Heart right ventricle (tissue), 16 donors: ENCODE results near the gene ZNF674. TPM values are rescaled to one million over a fixed set of nuclear protein-coding genes. Genes with fewer than 3 reads are reported as not detected.
A peak's percentile ranks its signal among the peaks of the same experiment; 100 is the strongest.

Experiments used
- ATAC-seq, 8 donors: fragments of 200-7000 bp; cut with Tn5 transposase; one replicate each; pipeline ENCODE4 v1.9.1; 2020; ENCODE audit warnings: mild to moderate bottlenecking in 8 of 8, moderate library complexity in 8 of 8, moderate number of reproducible peaks in 1 of 8
- DNase-seq, 2 donors: peaks; one replicate each; pipeline ENCODE4 v3.0.0-alpha.2; 2020
- H3K27ac ChIP-seq, 10 donors: fragments of 200-600 bp; sonication (generic) in 2 of 10; one replicate each; pipeline versions ENCODE4 v1.5.0 to v1.8.0; 2020 to 2022; ENCODE audit warnings: mild to moderate bottlenecking in 3 of 10
- H3K27me3 ChIP-seq, 7 donors: fragments of 200-600 bp; one replicate each; pipeline ENCODE4 v1.8.0; 2021 to 2022; ENCODE audit warnings: mild to moderate bottlenecking in 2 of 7
- H3K36me3 ChIP-seq, 9 donors: fragments of 200-600 bp; sonication (generic) in 1 of 9; one replicate each; pipeline versions ENCODE4 v1.5.0 to v1.8.0; 2020 to 2022; ENCODE audit warnings: mild to moderate bottlenecking in 2 of 9
- H3K4me1 ChIP-seq, 9 donors: fragments of 200-600 bp; sonication (generic) in 1 of 9; one replicate each; pipeline versions ENCODE4 v1.5.0 to v1.8.0; 2020 to 2022; ENCODE audit warnings: mild to moderate bottlenecking in 4 of 9
- H3K4me3 ChIP-seq, 10 donors: fragments of 200-600 bp; sonication (generic) in 2 of 10; one replicate each; pipeline versions ENCODE4 v1.5.0 to v1.8.0; 2020 to 2022; ENCODE audit warnings: mild to moderate bottlenecking in 7 of 10, moderate library complexity in 2 of 10
- H3K9me3 ChIP-seq, 11 donors: fragments of 200-600 bp in 10 of 11; sonication (generic) in 2 of 11; one replicate each; pipeline versions ENCODE4 v1.5.0 to v1.8.0; 2013 to 2022; ENCODE audit warnings: mild to moderate bottlenecking in 2 of 11, control low read depth in 1 of 11, moderate library complexity in 1 of 11
- CTCF ChIP-seq, 9 donors: fragments of 200-600 bp; sonication (generic) in 2 of 9; IDR thresholded peaks; one replicate each; pipeline versions ENCODE4 v1.5.0 to v1.8.0; 2021 to 2022; ENCODE audit warnings: antibody characterized with exemption in 9 of 9, mild to moderate bottlenecking in 5 of 9, moderate library complexity in 1 of 9
- WGBS, 2 donors: extraction: QIAGEN DNeasy Blood & Tissue Kit; methylation state at CpG; one replicate each; pipeline ENCODE4 v1.1.7; 2013; ENCODE audit warnings: inconsistent platforms in 1 of 2; 5-methylcytosine and 5-hydroxymethylcytosine counted together
- intact Hi-C, 10 donors: fragments of 100-400 bp; cut with DNase I; formaldehyde crosslinking; loops; one replicate each; pipeline versions ENCODE4 v1.11.1 to v1.14.2; 2022
- long read RNA-seq, 3 donors: library from polyadenylated mRNA; unstranded; transcript quantifications; one replicate each; pipeline ENCODE4 v2.0.0, GENCODE V29; 2020 to 2021
- polyA plus RNA-seq, 2 donors: library from polyadenylated mRNA; stranded (reverse); fragments of 200-250 nt; gene quantifications; one replicate each; pipeline ENCODE4 v1.2.3, GENCODE V29; 2013
- total RNA-seq, 10 donors: library from RNA; stranded (reverse); fragmentation: NEBNext Ultra II Directional in 3 of 10; extraction: Animal tissue kit (Norgen Biotek cat#: 25700) in 3 of 10; gene quantifications; one replicate each; pipeline versions ENCODE4 v1.2.1 to v1.2.4, GENCODE V29; 2021 to 2023
- donor health status: Arrhythmogenic right ventricular cardiomyopathy.
- donor health status: ischemic (EF 13 %, LVEDD 7.1; RV severe dilation, severe dysfunction).
- donor health status: healthy with polysubstance abuse.
- donor health status: DM: no; HTN: yes; CAD: no.
- donor health status: DM: no; HTN: no; CAD: no.
- donor health status: ischemic (EF 25% LVEDD 6.9; RV normal size, moderate dysfunction).
- donor health status: ischemic (EF 25% LVEDD 5.7; RV mildly dilated, moderate dysfunction).
- donor health status: healthy.
- donor health status: DM: yes; HTN: yes; CAD: no.
- donor health status: Ischemic cardiomyopathy.
- donor health status: ischemic (EF 35%, LVEDD 5.7; RV mildly dilated, moderate dysfunction).
- donor health status: nonischemic (EF 11% LVEDD 7.7; RV severe dilation, severe dysfunction).
- donor health status: DM: yes; HTN: yes; CAD: no.
- donor health status: PGD.
- donor health status: ischemic (EF 29% LVEDD 5.4; RV normal size, mild dysfunction).
- donor health status: nonischemic (EF 23%, LVEDD 6.1; RV moderate dilation, normal function).

The ZNF674 gene
- total RNA-seq (1 to 10 TPM; 2.1 to 4.3 (median 2.6) TPM), polyA plus RNA-seq (1 to 10 TPM in 1 of 2 donors, under 1 TPM in 1; 0.91 to 1.9 TPM)
- long read RNA-seq, donor 1, partial matches to known transcripts, result 0 of 2 reads
- long read RNA-seq, donor 1, other reads (novel, unspliced or antisense), result 2 of 2 reads
- long read RNA-seq, donor 2, partial matches to known transcripts, result 0 of 1 reads
- long read RNA-seq, donor 2, other reads (novel, unspliced or antisense), result 0 of 1 reads
- long read RNA-seq, donor 3, partial matches to known transcripts, result 0 of 1 reads
- long read RNA-seq, donor 3, other reads (novel, unspliced or antisense), result 1 of 1 reads

DNA sequence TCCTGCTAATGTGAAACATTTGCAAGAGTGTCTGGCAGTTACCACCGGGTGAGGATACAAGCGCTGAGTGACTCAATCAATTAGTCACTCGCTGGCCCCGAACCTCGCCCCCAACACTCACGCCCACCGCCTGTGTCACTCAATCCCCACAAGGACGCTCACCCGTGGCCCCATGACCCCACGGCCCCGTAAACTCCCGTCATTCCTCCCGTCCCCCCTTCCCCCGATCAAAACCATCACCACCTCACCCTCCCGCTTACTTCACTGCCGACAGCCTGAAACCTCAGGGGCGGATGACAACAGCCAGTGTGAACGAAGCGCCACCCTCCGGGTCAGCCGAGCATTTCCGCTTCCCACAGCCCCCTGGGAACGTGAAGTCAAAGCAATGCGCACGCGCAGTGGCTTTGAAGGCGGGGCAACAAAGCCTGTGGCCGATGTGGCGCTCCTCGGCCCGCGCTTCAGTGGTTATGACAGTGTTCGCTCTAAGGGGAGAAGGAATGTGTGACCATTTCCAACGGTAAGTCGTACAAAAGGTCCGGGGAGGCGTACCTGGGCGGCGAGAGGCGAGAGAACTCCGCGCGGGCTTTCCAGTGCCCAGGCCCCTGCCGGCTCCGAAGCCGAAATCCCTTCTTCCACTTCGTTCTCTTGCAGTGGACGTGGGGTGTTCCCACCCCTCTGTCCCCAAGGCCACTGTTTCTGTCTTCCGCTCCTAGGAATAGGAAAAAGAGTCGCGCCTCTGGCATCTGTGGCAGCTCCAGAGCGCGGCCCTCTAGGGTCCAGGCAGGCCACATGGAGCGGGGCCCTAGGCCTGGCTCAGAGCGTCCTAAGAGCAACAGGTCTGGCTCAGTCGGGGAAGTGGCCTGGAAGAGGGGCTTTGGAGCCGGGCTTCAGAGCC is at the start of gene ZNF674:
TSS of gene ZNF674 (minus strand) at position 311 of the 895 bp plus-strand sequence. CDS start 3,334 bp downstream, outside the sequence.
- Histone ChIP-seq H3K9me3 (no peaks in the 10 kb centered on the region), H3K4me3 (peak within 1 kb of the TSS; percentile 55 to 92 (median 78)), H3K4me1 (peaks cover 0 to 31% (median 14%) of the 10 kb centered on the region in 9 donors), H3K36me3 (peaks cover 0 to 16% (median 0%) of the 10 kb centered on the region in 9 donors), H3K27ac (peak within 1 kb of the TSS; percentile 54 to 91 (median 84)), H3K27me3 (no peaks in the 10 kb centered on the region)
- DNase-seq, result peak; percentile 92 to 93
- WGBS, 2 donors, result 1% methylated on average over 42 to 57 of the region's 57 CpGs
- peak; percentile 93 to 99 (median 96) for ATAC-seq
- intact Hi-C loops, result loop anchor here in 1 of 10 donors (10.0 kb wide), 1 partner anchor 101 kb away; no protein-coding TSS in a partner anchor
- TF ChIP-seq CTCF (IDR thresholded peaks at IDR 0.05), result peak in 7 of 9 donors; percentile 6 to 51 (median 34)

- 65 to 66% methylated on average over 7 of the region's 7 CpGs for WGBS, 2 donors
Measured at GRCh38 chrX:46589977-46590723, 44.9 kb upstream of the ZNF674 start.

GRCh38 chrX:46588263-46588662 is 43.0 kb upstream of the ZNF674 start:
- DNase-seq, result peak; percentile 24 to 67
- WGBS, 2 donors, result 32 to 44% methylated on average over 4 of the region's 4 CpGs

More at GRCh38 chrX:46589977-46590723, 44.9 kb upstream of the ZNF674 start:
- ATAC-seq (peak in 2 of 8 donors; percentile 50 to 68), DNase-seq (no peak)
- TF ChIP-seq CTCF (IDR thresholded peaks at IDR 0.05), result no peak
- Histone ChIP-seq H3K4me3 (no peak overlapping the region), H3K4me1 (peaks cover 2 to 67% (median 52%) of the 10 kb centered on the region in 9 donors), H3K27ac (peak overlapping the region in 6 of 10 donors; percentile 28 to 76 (median 72)), H3K9me3 (no peaks in the 10 kb centered on the region), H3K27me3 (peaks cover 0 to 10% (median 0%) of the 10 kb centered on the region in 7 donors), H3K36me3 (no peaks in the 10 kb centered on the region)
- intact Hi-C loops, result no loop called here

More at GRCh38 chrX:46588263-46588662, 43.0 kb upstream of the ZNF674 start:
- no peak for TF ChIP-seq CTCF (IDR thresholded peaks at IDR 0.05)
- peaks cover 0 to 70% (median 55%) of the 10 kb centered on the region in 9 donors for H3K4me1 ChIP-seq
- H3K27ac ChIP-seq, result peak overlapping the region in 9 of 10 donors; percentile 44 to 76 (median 68)
- H3K27me3 ChIP-seq, result peaks cover 0 to 10% (median 0%) of the 10 kb centered on the region in 7 donors
- peak; percentile 72 to 83 (median 82) for ATAC-seq
- intact Hi-C loops, result no loop called here
- H3K4me3 ChIP-seq, result peak overlapping the region in 3 of 10 donors; percentile 7 to 24 (median 18)
- H3K36me3 ChIP-seq, result no peaks in the 10 kb centered on the region
- no peaks in the 10 kb centered on the region for H3K9me3 ChIP-seq
